ENCODE measurements around the gene C11orf52.

DNA sequence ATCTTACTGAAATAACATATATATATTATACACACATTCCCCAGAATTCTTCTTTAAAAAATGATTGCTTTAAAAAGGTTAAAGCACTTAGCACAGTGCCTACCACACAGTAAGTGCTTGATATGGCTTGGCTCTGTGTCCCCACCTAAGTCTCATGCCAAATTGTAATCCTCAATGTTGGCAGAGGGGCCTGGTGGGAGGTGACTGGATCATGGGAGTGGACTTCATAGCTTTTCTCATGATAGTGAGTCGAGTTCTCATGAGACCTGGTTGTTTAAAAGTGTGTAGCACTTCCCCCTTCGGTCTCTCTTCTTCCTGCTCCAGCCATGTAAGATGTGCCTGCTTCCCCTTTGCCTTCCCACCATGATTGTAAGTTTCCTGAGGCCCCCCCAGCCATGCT is 13.3 kb upstream of the C11orf52 start:
- TF ChIP-seq ZNF749 (CRISPR knock-in tag; IDR thresholded peaks at IDR 0.05; ENCODE audit: borderline replicate concordance) (no peak), NR1H2 (CRISPR knock-in tag; IDR thresholded peaks at IDR 0.05; ENCODE audit: borderline replicate concordance, low read depth) (no peak)
